ENCODE data around the gene ITGB6.

DNA sequence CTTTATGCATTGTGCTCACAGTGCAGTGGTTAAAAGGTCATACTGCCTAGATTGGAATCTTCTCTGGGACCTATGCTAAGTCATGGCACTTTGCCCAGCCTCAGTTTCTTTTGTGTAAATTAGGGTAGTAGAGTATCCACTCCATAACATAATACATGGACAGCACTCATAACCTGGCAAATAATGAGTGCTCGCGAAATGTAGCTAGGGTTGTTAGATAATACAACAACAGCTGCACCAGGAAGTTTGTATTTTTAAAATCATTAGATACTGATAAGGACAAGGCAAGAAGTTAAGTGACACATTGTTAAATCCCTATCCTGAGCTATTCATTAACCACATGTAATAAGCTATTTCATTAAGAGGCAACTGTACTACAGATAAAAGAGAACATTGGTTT, 123.8 kb downstream of the ITGB6 start:
- TF ChIP-seq, protein P1, sequence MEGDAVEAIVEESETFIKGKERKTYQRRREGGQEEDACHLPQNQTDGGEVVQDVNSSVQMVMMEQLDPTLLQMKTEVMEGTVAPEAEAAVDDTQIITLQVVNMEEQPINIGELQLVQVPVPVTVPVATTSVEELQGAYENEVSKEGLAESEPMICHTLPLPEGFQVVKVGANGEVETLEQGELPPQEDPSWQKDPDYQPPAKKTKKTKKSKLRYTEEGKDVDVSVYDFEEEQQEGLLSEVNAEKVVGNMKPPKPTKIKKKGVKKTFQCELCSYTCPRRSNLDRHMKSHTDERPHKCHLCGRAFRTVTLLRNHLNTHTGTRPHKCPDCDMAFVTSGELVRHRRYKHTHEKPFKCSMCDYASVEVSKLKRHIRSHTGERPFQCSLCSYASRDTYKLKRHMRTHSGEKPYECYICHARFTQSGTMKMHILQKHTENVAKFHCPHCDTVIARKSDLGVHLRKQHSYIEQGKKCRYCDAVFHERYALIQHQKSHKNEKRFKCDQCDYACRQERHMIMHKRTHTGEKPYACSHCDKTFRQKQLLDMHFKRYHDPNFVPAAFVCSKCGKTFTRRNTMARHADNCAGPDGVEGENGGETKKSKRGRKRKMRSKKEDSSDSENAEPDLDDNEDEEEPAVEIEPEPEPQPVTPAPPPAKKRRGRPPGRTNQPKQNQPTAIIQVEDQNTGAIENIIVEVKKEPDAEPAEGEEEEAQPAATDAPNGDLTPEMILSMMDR (IDR thresholded peaks at IDR 0.05; ENCODE audit: low read depth, low read length, poor library complexity, severe bottlenecking) = no peak
- TF ChIP-seq EZH2phosphoT487 (IDR thresholded peaks at IDR 0.05; ENCODE audit: borderline replicate concordance, low read length) = no peak

Data from DOHH2 (cell line).